Inflammatory macrophage treated with lipopolysaccharide for 1 hour (primary cell): ENCODE results near the gene CCNYL1.
"Not testable (repeated sequence)": the region's sequence is repeated elsewhere in the genome, so short reads cannot be mapped to it uniquely, and the experiment has no call there.

ENCODE experiments used
- DNase-seq, 2 donors: peaks; one replicate each; pipeline ENCODE4 v3.0.0-alpha.2; 2020 to 2022

CCNYL1 gene

DNA sequence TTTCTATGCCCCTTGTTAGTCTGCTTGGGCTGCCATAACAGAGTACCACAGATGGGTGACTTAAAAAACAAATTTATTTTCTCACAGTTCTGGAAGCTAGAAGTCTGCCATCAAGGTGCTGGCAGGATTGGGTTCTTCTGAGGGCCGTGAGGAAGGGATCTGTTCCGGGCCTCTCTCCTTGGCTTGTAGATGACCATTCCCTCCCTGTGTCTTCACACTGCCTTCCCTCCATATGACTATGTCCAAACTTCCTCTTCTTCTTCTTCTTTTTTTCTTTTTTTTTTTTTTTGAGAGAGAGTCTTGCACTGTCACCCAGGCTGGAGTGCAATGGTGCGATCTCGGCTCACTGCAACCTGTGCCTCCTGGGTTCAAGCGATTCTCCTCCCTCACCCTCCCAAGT is 13.1 kb upstream of the CCNYL1 start:
- DNase-seq = peak; percentile 38 to 68

DNA sequence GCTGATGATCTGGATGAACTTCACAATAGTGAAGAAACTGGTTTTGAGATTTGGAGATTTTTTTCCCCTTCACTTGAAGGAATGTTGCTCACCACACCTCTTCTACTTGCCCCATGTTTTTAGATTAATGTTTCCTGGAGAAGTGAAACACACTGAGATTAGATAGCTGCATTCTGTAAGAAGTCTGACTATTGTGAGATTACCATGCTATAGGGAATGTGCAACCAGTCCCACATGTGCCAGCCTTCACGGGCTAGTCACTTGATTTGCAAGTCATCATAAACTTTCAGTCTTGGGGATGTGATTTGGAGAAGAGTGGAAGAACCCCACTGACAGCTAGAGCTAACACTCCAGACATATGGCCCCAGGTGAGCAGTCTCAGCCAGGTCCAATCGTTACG is 7.4 kb upstream of the CCNYL1 start:
- peak; percentile 30 to 69 for DNase-seq

DNA sequence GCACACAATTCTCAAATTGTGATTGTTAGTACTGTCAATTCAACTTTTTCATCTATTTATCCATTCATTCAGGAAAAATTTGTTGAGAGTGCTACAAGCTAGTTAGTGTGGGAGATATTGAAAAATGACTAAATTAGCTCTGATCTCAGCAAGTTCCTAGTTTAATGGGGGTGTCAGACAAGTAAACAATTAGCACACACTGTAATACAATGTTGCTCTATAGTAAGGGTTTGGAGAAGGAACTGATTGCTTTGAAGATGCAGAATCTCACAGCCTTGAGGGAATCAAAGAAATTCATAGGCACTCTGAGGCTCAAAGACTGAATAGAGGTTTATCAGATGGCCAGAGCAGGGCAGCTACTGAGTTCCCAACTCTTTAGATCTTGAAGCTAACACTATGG is 6.8 kb upstream of the CCNYL1 start:
- DNase-seq = peak in 1 of 2 donors; percentile 24

DNA sequence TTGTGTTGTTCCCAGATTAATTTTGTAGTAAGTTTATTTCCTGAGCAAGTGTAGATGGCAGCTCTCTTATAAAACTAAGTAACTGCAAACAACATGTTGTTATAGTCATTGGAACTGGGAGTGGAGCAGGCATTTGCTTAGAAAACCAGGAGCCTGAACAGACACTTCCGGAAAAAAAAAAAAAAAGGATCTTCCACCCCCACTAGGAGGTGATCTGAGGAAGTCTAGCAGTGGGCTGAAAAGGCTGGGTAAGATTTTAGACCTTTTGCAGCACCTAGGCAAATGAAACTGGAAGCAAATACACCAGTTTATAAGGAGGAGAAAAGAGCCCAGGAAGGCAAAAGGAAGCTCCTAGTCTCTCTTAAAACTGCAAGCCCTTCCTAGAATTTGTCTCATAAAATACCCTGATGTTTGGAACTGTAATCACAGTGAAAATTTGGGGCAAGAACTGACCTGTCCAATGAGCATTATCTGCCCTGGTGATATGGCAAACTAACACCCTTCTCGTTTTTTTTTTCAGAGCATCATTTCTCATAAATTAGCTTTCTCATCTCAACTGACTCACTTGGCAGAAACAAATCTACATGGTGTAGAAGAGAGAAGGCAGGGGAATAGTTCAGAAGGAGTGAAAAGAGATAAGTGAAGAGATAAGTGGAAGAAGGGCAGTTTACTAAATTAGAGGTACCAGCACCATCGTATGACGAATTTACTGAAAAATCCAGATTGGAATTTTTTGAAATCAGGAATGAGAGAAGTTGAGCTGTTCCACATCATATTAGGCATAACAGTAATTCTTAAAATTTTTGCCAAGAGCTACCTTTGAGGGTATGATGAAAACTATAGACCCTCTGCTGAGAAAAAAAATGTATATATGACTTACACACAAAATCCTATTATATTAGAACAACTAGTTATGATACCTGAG is 4.2 kb upstream of the CCNYL1 start:
- no peak for DNase-seq

DNA sequence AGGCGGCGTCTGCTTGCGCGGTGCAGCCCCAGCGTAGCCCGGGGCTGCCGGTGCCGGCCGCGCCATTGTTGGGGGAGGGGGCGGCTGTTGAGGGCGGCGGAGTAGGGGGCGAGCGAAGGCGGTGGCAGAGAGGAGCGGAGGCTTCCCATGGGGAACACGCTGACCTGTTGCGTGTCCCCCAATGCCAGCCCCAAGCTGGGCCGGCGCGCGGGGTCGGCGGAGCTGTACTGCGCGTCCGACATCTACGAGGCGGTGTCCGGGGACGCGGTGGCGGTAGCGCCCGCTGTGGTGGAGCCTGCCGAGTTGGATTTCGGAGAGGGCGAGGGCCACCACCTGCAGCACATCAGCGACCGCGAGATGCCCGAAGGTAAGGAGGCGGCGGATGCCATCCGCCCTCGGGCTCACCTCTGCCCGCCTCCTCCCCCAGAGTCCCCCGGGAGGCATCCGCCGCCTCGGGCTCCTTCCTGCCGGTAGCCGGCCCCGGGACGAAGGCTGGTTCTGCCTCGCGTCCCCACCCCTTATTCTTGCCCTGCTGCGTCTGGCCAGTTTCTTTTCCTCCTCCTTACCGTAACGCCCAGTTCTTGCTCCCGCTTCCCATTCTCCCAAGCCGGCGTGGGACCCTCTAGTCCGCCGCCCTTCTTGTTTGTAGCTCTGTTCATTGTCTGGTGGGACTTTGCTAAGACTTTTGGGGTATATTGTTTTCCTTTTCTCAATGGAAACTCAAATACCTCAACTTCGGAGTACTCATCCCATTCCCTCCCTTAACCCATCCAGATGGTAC is 500 bp downstream of the CCNYL1 start:
- DNase-seq = peak in 1 of 2 donors; percentile 38

DNA sequence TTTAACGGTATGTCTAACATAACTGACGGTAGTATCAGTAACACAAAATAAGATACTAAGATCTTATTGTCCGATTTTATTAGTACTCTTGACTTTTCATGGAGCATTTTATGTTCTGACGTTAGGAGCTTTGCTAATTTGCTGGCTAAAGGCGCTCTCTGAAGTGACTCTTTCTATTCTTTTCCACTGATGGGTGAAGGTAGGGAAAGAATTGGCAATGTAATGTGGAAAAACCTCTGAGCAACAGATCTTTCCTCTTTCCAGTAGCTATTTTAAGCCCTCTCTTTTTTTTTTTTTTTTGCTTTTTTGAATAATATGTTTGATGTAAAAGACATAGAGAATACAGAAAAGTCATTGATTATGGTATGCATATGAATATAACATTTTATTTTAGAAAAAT is 4.6 kb downstream of the CCNYL1 start:
- no peak for DNase-seq

DNA sequence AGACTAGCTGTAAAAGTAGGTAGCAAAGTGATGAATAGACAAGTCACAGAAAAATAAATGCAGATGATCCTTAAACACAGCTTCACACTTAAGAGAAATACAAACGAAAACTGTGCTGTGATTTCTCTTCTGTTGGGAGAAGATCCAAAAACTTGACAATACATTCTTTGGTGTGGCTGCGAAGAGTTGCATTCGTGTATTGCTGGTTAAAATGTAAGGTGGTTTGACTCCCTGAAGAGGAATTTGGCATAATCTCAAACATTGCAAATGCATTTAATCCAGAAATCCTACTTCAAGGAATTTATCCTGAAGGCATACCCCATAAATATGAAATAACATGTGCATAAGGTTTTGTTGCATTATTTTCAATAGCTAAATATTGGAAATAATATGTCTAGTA is 7.1 kb downstream of the CCNYL1 start:
- no peak for DNase-seq

DNA sequence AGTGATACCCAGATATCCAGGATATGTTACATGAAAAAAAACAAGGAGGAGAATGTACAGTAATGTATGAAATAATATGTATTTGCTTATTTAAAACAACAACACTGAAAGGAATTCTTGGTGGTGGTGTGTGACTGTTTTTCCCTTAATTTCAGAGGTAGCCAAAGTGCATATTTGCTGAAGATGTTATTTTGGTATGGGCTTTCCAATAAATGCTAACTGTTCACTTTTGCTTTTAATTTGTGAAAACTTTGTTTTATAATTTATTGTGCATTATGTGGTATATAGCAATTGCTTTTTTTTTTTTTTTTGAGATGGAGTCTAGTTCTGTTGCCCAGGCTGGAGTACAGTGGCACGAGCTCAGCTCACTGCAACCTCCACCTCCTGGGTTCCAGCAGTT is 7.6 kb downstream of the CCNYL1 start:
- DNase-seq = no peak

DNA sequence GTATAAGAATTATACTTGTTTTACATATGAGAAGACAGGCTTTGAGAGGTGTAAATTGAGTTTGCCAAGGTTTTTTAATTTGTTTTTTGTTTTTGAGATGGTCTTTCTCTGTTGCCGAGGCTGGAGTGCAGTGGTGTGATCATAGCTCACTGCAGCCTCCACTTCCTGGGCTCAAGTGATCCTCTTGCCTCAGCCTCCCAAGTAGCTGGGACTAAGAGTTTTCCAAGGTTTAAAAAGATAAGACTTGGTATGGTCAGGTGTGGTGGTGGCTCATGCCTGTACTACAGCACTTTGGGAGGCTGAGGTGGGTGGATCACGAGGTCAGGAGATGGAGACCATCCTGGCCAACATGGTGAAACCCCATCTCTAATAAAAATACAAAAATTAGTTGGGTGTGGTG is 8.2 kb downstream of the CCNYL1 start:
- not testable (repeated sequence) for DNase-seq

DNA sequence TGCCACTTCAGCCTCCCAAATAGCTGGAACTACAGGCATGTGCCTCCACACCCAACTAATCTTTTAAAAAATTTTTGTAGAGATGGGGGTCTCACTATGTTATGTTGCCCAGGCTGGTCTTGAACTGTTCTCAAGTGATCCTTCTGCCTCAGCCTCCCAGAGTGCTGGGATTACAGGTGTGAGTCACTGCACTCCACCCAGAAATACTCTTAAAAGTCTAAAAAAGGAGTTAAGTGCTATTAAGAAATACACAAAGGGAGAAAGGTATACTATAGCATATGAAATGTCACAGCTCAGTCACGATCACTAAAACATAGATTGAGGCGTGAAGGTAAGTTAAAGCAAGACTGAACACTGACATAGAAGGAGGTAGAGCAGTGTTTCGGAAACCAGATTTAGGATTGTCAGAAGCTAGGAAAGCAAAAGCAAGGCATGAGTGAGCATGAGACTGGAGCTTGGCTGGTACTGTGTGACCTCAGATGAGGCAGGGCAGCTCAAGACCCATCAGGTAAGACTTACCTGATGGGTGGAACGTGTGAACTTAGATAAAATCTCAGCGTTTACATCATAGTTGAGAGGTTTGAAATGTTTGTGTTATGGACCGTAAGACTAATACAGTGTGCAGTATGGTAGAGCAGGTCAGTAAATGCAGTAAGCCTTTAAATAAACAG is 9.2 kb downstream of the CCNYL1 start:
- DNase-seq = no peak

DNA sequence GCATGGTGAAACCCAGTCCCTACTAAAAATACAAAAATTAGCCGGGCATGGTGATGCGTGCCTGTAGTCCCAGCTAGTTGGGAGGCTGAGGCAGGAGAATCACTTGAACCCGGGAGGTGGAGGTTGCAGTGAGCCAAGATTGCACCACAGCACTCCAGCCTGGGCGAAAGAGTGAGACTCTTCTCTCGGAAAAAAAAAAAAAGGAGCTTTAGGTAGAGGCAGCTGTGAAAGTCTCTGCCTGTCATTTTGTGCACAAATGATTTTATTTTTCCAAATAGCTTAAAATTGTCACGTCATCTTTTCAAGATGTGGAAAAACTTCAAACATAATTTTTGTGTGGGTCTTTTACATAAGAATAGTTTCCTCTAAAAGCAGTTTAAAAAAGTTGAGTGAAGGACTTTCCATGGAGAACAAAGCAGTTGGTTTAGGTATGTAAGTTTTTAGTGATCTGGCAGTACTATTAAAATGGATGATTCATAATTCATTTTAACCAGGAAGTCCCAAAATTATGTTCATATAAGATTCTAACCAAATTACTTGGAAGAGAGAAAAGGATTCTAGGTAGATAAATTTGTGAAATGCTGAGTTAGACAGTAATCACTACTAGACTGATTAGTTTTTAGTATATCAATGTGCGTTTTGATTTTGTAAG is 11.5 kb downstream of the CCNYL1 start:
- DNase-seq = no peak

DNA sequence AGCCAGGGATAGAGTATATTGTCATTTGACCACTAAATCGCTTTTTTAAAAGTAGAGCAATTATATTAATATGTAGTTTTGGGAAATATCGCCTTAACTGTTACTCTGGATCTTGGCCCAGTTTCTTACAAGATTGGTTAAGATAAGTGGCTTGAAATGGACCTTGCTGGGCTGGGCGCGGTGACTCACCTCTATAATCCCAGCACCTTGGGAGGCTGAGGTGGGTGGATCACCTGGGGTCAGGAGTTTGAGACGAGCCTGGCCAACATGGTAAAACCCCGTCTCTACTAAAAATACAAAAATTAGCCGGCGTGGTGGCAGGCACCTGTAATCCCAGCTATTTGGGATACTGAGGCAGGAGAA is 12.0 kb downstream of the CCNYL1 start:
- not testable (repeated sequence) for DNase-seq

DNA sequence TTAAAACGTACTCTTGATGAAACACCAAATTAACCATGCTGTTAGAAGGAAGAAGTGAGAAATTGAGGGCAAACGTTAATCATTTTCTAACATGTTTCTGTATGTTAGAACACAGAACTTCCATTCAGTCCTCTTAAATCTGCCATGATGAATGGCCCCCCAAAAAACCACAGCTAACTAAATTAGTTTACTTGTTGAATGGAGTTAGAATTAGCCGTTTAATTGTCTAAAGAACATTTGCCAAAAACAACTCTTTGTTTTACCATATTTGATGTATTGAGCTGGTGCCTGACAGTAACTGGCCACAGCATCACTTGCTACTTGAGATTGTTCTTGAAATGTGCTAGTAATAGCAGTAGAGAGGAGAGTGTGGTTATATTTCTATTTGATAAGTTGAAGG is 12.7 kb downstream of the CCNYL1 start:
- DNase-seq = no peak

DNA sequence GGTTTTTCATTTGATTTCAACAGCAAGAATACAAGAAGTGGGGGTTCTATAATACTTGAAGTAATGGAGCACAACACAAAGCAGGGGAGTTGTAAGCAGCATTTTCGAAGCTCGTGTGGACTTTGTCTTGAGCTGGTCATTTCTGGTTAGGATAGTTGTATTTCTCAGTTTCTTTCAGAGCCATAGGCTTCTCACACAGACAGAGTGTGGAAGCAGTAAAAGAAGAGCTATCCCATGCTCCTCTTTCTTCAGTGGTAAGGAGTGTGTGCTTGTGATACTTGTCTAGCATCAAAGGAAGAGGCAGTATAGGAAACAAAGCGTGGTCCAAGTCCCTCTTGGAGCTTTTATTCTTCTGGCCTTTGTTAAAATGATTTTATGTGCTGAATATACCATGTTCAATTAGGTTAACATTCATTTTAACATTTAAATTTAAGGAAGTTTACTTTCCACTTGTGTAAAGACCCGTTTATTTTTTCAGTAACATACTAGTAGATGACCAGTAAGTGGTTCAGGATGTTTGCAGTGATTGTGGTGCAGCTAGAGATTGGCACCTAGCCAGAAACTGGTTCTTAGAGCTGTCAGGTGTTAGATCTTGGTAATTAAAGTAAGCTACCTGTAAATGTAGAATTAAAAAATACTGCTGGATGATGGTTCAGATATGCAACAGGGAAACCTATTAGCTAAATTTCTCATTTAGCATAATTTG is 14.6 kb downstream of the CCNYL1 start:
- no peak for DNase-seq

DNA sequence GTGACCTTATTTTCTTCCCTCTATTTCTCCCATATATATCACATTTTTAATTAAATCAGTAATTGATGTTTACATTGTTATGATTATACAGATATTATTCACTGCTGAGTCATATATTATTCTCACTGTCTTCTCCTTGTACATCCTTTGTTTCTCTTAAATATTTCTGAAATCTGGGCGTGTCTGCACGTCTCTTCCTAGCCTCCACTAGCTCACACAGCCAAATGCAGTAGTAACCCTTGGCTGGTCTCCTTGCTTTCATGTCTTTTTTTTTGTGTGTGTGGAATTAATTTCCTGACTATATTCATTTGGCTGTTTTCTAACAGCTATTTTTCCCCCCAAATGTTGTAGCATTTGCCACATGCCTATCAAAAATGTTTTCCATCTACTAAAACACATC is 15.8 kb downstream of the CCNYL1 start:
- DNase-seq = no peak

DNA sequence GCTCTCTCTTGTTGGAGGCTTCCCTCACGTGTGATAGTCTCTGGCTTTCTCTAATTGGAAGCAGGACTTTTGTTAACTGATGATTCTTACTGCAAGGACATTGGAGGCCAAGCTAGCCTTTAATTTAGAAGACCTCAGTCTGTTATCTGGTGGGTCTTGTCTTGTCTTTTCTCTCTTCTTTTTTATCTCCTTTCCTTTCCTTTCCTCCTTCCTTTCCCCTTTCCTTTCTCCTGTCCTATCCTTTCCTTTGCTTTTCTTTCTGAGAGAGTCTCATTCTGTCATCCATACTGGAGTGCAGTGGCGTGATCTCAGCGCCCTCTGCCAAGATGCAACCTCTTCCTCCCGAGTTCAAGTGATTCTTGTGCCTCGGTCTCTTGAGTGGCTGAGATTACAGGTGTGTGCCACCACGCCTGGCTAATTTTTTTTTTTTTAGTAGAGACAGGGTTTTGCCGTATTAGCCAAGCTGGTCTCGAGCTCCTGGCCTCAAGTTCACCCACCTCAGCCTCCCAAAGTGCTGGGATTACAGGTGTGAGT is 18.1 kb downstream of the CCNYL1 start:
- no peak for DNase-seq

DNA sequence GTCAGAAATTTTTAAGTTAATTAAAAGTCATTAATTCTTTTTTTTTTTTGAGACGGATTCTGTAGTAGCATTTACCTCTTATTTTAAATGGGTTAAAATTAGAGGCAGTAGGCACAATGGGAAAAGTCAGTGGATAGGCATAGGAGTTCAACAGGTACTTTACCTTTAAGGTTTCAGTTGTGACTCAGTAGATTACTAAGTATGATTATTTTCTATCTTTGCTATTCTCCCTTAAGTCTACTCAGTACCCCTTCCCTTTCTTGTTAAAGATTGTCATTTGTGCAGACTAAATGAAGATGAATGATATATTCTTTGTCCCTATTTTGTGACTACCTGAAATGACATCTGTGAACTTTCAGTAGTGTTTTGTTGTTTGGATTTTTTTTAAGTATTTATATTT is 19.7 kb downstream of the CCNYL1 start:
- no peak for DNase-seq

DNA sequence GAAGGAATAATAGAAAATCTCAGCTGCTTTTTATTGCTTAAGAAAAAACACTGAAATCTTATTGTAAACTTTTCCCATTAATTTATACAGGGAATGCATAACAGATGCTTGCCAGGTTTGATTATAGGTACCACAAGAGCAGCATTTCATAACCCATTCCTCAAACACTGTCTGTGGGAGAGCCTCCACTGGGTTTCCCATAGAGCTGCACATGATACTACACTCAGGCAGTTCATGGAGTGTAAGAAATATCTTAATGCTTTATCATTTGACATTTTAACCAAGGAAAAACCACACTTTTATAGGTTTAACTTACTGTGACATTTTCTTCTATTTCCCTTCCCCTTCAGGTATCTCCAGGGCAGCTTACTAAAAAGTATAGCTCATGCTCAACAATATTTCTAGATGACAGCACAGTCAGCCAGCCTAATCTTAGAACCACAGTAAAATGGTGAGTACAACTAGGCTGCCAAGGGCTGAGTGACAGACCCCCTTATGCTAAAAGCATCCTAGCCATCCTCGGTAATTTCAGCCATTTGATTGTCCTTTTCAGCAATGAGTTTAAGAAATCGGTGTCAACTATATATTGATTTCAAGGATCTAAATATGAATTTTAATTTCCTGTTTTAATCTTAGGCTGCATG is 22.3 kb downstream of the CCNYL1 start:
- no peak for DNase-seq

DNA sequence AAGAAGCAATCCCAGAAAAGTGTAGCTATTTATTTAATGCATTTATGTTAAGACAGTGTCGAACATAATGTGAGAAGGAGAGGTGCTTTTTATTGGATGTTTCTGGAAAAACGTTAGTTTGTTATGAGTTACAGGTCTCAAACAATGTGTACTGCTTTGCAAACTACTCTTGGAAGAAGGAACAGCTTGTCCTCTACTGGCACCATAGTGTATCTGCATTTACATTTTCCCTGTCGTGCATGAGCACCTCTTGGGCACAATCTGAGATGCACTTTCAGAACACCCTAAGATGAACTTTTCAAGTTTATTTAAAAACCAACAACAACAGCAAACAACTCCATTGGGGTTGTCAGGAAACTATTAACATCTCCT is 22.8 kb downstream of the CCNYL1 start:
- DNase-seq = peak; percentile 18 to 34

DNA sequence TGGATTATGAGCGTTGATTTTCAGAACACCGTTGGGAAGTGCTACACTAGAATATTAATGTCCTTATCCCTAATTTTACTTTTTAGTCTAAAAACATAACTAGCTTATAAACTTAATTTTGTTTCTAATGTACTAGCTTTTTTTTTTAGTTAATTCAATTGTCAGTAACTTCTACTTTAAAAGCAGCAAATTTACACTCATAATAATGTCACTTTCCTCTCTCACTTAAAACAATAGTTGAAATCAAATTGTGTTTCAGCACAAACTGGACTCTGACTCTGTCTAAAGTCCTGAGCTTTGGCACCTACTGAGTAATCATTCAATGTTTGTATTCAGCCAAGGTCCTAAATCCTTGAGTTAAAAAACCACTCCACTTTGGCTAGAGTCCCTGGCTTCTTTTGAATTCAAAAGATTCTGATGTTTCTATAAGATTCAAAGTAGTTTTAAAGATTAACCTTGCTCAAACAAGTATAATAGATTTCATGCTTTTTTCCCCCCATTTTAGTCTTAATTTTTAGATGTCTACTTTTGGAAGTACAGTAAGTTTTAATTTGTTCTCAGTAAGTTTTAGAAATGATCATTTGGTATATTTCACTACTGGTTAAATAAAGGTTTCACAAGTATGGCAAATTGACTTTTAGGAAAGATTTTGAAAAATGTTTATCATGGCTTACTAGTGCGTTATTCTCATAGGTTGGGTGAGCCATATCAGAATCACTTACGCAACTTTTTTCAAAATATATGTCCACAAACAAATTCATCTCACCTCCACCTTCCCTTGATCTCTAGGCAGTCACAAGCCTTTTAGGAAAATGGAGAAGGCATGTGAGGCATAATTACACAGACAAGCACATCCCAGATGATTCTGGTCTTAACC is 23.4 kb downstream of the CCNYL1 start:
- no peak for DNase-seq

DNA sequence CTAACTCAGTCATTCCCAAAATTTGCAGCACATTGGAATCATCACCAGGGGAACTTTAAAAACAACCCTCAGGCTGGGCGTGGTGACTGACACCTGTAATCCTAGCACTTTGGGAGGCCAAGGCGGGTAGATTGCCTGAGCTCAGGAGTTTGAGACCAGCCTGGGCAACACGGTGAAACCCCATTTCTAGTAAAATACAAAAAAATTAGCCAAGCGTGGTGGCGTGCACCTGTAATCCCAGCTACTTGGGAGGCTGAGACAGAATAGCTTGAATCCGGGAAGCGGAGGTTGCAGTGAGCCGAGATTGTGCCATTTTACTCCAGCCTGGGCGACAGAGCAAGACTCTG is 24.0 kb downstream of the CCNYL1 start:
- not testable (repeated sequence) for DNase-seq
